ENCODE results near the gene MC1R.
A peak's percentile ranks its signal among the peaks of the same experiment; 100 is the strongest.
"Not testable (repeated sequence)": the region's sequence is repeated elsewhere in the genome, so short reads cannot be mapped to it uniquely, and the experiment has no call there.

Gene MC1R

GRCh38 chr16:89918453-89919347, at the start of gene MC1R:
MC1R (plus strand) TSS chr16:89918862; CDS start chr16:89919259, 397 bp downstream.
- DNase-seq, result peak in 1 of 58 donors; percentile 49

DNA sequence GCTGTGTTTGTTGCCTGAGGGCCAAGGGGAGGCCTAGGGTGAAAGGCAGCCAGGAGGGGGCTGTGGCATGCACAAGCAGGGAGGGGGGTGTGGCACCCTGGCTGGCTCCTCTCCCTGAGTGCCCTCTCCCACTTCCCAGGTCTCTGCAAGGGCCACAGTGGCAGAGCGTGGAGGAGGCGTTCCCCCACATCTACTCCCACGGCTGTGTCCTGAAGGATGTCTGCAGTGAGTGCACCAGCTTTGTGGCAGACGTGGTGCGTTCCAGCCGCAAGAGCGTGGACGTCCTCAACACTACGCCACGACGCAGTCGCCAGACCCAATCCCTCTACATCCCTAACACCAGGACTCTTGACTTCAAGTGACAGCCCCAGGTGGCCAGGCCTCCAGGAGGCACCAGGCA, 48.8 kb upstream of the MC1R start:
- DNase-seq, result no peak

DNA sequence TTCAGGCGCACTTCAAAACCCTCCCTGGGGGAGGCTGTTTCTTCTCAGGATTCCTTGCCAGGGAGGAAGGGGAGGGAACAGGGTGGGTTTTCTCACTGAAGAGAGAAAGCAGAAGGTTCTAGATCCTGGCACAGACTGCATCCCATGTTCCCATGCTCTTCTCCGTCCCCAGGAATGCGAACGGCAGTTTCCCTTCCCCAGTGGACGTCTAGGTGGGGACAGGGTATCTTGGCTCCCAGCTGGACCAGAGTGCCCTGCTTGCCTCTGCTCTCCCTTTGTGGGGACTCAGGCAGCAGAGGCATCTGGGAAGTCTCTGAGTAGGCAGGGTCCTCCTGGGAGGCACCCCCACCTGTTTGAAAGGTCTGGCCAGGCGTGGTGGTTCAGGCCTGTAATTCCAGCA, 48.2 kb upstream of the MC1R start:
- DNase-seq, result no peak

DNA sequence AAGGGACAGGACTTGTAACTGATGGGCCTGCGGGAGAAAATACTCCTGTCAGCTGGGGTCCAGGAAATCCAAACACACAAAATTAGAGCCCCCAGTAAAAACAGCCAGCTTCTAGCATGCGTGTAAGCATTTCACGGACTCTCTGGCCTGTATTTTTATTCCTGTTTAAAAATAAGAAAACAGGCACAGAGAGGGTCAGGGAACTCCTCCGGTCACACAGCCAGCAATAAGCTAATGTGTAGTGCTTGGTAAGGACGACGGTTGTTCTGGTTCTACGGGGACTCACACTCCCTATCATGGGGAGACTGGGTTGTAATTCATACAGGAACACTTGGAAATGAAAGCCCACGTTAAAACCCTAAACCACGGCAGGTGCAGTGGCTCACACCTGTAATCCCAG, 46.8 kb upstream of the MC1R start:
- DNase-seq, result no peak

DNA sequence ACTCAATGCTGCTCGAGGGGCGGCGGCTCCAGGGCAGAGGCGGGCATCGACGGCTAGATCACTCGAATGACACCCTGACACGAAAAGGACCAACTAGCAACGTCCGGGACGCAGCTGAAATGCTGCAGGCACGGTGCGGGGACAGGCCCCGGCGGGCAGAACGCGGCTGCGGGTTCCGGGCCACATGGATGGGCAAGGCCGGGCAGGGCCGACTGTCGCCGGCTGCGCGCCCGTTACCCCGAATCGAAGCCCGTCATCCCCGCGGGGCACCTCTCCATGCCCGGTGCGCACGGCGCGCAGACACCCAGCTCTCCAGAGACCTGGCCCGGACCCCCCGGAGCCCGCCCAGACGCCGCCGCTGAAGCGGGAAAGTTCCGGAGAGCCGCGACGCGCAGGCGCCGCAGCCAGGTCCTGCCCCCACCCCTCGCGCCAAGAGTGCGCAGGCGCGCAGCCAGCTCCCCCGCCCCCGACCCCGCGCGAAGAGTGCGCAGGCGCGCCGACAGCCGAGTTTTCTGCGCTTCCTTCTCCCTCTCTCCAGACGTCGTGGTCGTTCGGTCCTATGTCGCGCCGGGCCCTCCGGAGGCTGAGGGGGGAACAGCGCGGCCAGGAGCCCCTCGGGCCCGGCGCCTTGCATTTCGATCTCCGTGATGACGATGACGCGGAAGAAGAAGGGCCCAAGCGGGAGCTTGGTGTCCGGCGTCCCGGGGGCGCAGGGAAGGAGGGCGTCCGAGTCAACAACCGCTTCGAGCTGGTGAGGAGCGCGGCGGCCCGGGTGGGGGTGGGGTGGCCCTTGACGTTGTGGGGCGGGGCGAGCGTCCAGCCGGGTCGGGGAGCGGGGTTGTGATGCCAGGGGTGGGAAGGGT, 45.3 kb upstream of the MC1R start, which contains the start of gene TCF25:
Gene TCF25, plus strand, starts transcription at position 484 of the 863 bp plus-strand sequence. Its CDS starts 76 bp downstream, at position 560.
- DNase-seq, result peak in 57 of 58 donors; percentile 44 to 88 (median 79)

DNA sequence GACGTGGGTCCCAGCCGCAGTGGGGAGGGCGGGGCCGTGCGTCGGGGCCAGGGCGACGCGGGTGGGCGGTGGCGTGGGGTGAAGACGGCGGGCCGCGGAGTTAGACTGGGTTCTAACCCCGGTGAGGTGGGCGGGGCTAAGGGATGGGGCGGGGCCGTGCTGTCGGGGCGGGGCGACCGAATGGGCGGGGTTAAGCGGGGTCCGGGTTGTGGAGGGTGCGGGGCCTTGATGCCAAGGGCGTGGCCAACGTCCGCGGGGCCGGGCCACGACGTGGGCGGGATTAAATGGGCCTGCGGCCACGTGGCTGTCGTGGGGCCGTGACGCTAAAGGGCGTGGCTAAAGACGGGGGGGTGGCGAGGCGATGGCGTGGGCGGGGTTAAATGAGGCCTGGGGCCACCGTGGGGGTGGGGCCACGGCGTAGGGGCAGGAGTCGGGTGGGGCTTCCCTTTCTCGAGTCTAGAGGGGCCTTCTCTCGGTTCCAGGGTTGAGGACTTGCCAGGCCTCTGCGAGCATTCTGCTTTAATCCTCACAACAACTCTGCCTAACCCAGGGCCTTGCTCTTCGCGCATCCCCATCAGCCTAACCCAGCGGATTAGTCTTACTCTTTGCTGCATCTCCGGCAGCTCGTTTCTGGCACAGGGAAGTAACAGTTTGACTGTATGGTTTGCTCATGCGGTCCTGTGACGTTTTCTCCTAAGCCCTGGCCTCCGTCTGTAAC, 44.5 kb upstream of the MC1R start:
- peak; percentile 63 to 98 (median 95) for DNase-seq

- not testable (repeated sequence) for DNase-seq
Measured at GRCh38 chr16:89879123-89879522, 39.5 kb upstream of the MC1R start.

DNA sequence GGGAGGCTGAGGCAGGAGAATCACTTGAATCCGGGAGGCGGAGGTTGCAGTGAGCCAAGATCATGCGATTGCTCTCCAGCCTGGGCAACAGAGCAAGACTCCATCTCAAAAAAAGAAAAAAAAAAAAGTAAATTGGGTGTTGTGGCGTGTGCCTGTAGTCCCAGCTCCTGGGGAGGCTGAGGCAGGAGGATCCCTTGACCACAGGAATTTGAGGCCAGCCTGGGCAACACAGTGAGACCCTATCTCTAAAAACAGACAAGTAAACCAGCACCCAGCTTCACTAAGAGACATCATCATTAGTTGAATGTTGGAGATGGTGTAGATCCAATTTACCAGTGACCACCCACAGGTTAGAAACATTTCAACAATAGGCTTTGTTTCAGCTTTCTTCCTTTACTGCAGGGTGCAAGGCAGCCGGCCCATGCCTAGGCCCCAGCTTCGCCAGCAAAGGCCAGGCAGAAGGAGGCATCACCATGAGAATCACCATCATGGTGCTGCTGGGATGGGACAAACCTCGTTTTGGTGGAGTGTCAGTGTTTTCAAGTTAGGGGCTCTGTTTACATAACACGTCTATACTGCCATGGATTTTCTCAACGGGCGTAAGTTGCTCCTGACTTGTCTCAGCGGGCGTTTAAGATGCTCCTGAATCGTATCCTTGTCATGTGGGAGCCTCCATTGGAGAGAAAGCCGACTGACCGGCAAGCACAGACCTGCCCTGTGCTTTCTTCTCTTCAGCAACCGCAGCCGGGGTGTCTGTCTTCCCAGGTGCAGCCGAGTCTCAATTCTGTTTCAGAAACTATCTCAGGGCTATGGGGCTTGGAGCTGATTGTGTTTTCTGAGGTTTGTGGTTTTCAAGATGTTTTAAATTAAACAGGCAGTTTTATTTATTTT, 37.9 kb upstream of the MC1R start:
- DNase-seq, result no peak

GRCh38 chr16:89881368-89881730, 37.3 kb upstream of the MC1R start:
- no peak for DNase-seq

DNA sequence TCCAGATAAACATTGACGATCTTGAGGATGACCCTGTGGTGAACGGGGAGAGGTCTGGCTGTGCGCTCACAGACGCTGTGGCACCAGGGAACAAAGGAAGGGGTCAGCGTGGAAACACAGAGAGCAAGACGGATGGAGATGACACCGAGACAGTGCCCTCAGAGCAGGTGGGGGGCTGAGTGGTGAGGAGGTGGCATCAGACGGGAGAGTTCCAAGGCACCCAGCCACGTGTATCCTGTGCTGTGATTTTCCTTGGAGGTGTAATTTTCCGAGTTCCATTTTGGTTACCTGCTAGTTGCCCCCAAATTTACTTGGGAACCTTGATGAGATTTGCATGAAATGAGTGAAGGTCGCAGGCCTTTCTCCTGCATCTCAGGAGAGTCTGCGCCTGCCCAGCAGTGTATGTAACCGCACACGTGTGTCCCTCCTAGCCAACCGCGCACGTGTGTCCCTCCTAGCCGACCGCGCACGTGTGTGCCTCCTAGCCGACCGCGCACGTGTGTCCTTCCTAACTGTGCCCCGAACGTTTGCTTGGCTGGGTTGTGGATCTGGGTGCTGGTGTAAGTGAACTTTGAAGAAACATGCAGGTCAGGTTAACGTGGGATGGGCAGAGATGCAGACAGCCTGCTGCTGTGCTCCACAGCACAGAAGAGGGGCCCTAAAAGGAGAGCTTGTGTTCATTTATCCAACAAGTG, 35.2 kb upstream of the MC1R start:
- no peak for DNase-seq

- DNase-seq, result no peak
Measured at GRCh38 chr16:89884041-89884421, 34.6 kb upstream of the MC1R start.

- DNase-seq, result no peak
Measured at GRCh38 chr16:89887243-89887642, 31.4 kb upstream of the MC1R start.

GRCh38 chr16:89890200-89890599, 28.5 kb upstream of the MC1R start:
- DNase-seq, result no peak

DNA sequence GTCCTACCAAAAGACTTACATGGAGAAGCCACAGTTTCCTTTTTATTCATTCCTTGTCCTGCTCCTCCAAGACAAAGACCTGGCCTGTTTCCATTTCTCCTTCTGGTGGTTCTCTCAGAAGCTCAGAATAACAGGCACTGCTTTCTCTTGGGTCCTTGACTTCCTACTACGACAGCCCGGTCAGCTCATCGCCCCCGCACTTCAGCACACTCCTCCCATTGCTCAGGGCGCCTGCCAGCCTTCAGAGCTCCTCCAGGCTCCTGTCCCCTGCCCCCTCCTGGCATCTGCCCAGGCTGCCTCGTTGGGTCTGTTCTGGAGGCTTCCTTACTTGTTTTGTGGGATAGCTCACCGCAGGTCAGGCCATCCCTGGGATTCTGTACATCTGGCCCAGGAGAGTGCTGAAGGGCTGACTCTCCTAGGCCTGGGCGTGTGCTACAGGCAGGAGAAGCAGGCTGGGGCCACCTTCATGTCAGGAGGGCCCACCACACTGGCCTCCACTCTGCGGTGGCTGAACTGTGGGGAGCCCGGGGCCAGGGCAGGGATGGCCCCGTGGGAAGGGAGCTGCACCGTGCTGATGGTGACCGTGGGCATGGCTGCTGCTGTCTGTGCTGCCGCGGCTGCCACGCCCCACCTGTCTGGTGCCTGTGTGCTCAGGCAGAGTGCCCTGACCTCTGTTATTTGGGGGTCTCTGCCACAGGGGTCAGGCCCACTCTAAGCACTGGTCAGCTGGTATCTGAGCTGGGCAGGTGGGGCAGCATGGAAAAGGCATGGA, 27.6 kb upstream of the MC1R start:
- no peak for DNase-seq

DNA sequence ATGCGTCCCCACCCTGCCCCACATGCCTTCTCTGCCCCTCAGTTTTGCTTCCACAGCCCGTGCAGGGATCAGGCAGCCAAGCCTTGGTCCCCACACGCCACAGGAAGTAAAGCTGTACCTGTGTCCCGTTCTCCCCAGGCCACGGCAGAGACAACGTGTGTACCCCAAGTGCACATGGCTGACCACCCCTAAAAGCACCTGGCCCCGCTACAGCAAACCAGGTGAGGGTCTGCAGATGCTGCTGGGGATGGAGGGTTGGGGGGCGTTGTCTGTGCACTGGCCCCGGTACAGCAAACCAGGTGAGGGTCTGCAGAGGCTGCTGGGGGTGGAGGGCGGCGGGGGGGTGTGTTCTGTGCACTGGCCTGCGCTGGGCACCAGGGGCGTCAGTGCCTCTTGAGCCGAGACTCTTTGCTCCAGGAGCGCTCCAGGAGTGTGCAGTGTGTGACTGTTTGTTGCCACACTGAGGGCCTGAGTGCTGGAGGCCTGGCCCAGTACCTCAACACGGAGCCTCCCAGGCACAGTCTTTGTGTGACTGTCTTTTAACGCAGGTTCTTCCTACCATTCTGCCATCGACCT, 26.5 kb upstream of the MC1R start:
- no peak for DNase-seq

- no peak for DNase-seq
Measured at GRCh38 chr16:89892635-89893034, 26.0 kb upstream of the MC1R start.

DNA sequence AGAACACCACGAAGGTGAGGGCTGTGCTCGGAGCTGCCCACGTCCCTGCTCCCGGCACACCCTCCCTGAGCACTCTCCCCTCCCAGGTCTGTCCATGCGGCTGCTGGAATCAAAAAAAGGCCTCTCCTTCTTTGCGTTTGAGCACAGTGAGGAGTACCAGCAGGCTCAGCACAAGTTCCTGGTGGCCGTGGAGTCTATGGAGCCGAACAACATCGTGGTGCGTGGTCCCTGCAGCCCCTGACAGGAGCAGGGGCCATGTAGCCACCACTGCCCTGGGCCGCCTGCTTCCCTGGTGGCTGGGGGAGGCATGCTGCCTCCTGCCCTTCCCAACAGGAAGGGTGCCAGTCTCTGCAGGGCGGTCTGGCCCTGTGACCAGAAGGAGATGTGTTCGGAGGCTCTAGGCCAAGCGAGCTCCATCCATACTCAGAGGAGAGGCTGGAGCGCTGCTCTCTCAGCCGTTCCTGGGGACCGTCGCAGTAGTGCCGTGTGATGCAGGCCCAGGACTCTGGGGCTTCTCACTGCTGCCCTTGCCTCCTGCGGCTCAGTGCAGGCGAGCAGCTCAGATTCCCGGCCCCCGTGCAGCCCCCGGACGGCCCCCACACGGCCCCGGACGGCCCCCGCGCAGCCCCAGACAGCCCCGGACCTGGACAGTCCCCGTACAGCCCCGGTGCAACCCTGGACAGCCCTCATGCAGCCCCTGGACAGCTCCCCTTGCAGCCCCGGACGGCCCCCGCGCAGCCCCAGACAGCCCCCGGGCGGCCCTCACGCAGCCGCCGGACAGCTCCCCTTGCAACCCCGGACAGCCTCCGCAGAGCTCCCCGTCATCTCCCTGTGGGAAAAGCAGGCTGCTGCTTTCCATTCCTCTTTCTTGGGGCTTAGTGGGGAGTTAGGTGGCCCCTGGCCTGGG, 24.8 kb upstream of the MC1R start:
- no peak for DNase-seq

Measured in anterior cingulate cortex (tissue), 58 donors.